KMS-11 (cell line): ENCODE results near the gene NPHS1.
"Not testable (repeated sequence)": the region's sequence is repeated elsewhere in the genome, so short reads cannot be mapped to it uniquely, and the experiment has no call there.

Experiments used
- H2AFZ ChIP-seq: fragments of 200-600 bp; sonication (generic); 2 replicates; pipeline ENCODE4 v1.6.1; 2016; ENCODE audit warnings: antibody characterized with exemption, mixed run types, low read depth
- H3K27ac ChIP-seq: fragments of 200-600 bp; sonication (generic); 2 replicates; pipeline ENCODE4 v1.6.1; 2016; ENCODE audit warnings: mild to moderate bottlenecking, mixed run types
- H3K27me3 ChIP-seq: fragments of 200-600 bp; sonication (generic); 2 replicates; pipeline ENCODE4 v1.6.1; 2017; ENCODE audit warnings: mild to moderate bottlenecking, low read depth, mixed run types, moderate library complexity; ENCODE audit not compliant: insufficient read depth
- H3K36me3 ChIP-seq: fragments of 200-600 bp; sonication (generic); 2 replicates; pipeline ENCODE4 v1.6.1; 2017; ENCODE audit warnings: mild to moderate bottlenecking, mixed run types; ENCODE audit not compliant: insufficient read depth
- H3K4me1 ChIP-seq: fragments of 200-600 bp; sonication (generic); 2 replicates; pipeline ENCODE4 v1.6.1; 2016; ENCODE audit warnings: mild to moderate bottlenecking, low read depth, mixed run types; ENCODE audit not compliant: poor library complexity, severe bottlenecking
- H3K4me2 ChIP-seq: fragments of 200-600 bp; sonication (generic); 2 replicates; pipeline ENCODE4 v1.7.0; 2016; ENCODE audit warnings: mild to moderate bottlenecking, mixed run types
- H3K4me3 ChIP-seq: fragments of 200-600 bp; sonication (generic); IDR thresholded peaks from 2 replicates; pipeline ENCODE4 v1.6.1; 2017; ENCODE audit warnings: low read depth, low read length, mixed read lengths; ENCODE audit not compliant: insufficient read depth
- H3K79me2 ChIP-seq: fragments of 200-600 bp; sonication (generic); 2 replicates; pipeline ENCODE4 v1.6.1; 2016; ENCODE audit warnings: low read depth, mixed run types; ENCODE audit not compliant: insufficient read depth
- H3K9ac ChIP-seq: fragments of 200-600 bp; sonication (generic); 2 replicates; pipeline ENCODE4 v1.6.1; 2016; ENCODE audit warnings: mild to moderate bottlenecking, mixed run types
- H4K20me1 ChIP-seq: fragments of 200-600 bp; sonication (generic); 2 replicates; pipeline ENCODE4 v1.6.1; 2016; ENCODE audit warnings: mild to moderate bottlenecking, mixed run types; ENCODE audit not compliant: insufficient read depth
- CTCF ChIP-seq: fragments of 200-600 bp; sonication (generic); conservative IDR thresholded peaks from 2 replicates; pipeline ENCODE4 v1.6.1; 2017; ENCODE audit warnings: low read depth, mild to moderate bottlenecking, antibody characterized with exemption, low read length, moderate library complexity, mixed read lengths

The NPHS1 gene

GRCh38 chr19:35871611-35872010, 19.3 kb upstream of the NPHS1 start:
- TF ChIP-seq CTCF = no peak
- Histone ChIP-seq H4K20me1 (no peaks in the 10 kb centered on the region), H3K36me3 (no peaks in the 10 kb centered on the region), H3K79me2 (no peaks in the 10 kb centered on the region), H3K9ac (no peak overlapping the region), H2AFZ (no peak overlapping the region), H3K27me3 (peaks cover 57% of the 10 kb centered on the region), H3K4me1 (peaks cover 5% of the 10 kb centered on the region), H3K4me3 (no peak overlapping the region), H3K4me2 (no peak overlapping the region), H3K27ac (no peak overlapping the region)

- no peak for TF ChIP-seq CTCF
- Histone ChIP-seq H3K36me3 (no peaks in the 10 kb centered on the region), H3K4me3 (no peak overlapping the region), H3K4me2 (no peak overlapping the region), H3K27ac (no peak overlapping the region), H3K4me1 (peaks cover 5% of the 10 kb centered on the region), H3K9ac (no peak overlapping the region), H2AFZ (no peak overlapping the region), H3K27me3 (peaks cover 56% of the 10 kb centered on the region), H4K20me1 (no peaks in the 10 kb centered on the region), H3K79me2 (no peaks in the 10 kb centered on the region)
Measured at GRCh38 chr19:35870798-35871197, 18.5 kb upstream of the NPHS1 start.

- H3K27me3 ChIP-seq = peaks cover 56% of the 10 kb centered on the region
- not testable (repeated sequence) for H4K20me1 ChIP-seq, H3K27ac ChIP-seq, H3K9ac ChIP-seq, H3K36me3 ChIP-seq, H3K4me1 ChIP-seq, H3K4me3 ChIP-seq, H3K79me2 ChIP-seq
- H3K4me2 ChIP-seq = peak overlapping the region; percentile 24; the same call in 1 of the 2 replicates
- H2AFZ ChIP-seq = peak overlapping the region; percentile 54; the same call in 1 of the 2 replicates
Measured at GRCh38 chr19:35870124-35870736, 17.9 kb upstream of the NPHS1 start.

GRCh38 chr19:35869327-35870123, 17.2 kb upstream of the NPHS1 start:
- H3K36me3 ChIP-seq = no peaks in the 10 kb centered on the region
- no peak overlapping the region for H3K27ac ChIP-seq
- H3K4me1 ChIP-seq = peaks cover 5% of the 10 kb centered on the region
- TF ChIP-seq CTCF = no peak
- no peak overlapping the region for H3K9ac ChIP-seq
- H2AFZ ChIP-seq = peak overlapping the region; percentile 54
- peaks cover 55% of the 10 kb centered on the region for H3K27me3 ChIP-seq
- peak overlapping the region; percentile 24 for H3K4me2 ChIP-seq
- no peak overlapping the region for H3K4me3 ChIP-seq
- H3K79me2 ChIP-seq = no peaks in the 10 kb centered on the region
- no peaks in the 10 kb centered on the region for H4K20me1 ChIP-seq
